Measurements from ENCODE around the gene ELFN1.

The ELFN1 gene

DNA sequence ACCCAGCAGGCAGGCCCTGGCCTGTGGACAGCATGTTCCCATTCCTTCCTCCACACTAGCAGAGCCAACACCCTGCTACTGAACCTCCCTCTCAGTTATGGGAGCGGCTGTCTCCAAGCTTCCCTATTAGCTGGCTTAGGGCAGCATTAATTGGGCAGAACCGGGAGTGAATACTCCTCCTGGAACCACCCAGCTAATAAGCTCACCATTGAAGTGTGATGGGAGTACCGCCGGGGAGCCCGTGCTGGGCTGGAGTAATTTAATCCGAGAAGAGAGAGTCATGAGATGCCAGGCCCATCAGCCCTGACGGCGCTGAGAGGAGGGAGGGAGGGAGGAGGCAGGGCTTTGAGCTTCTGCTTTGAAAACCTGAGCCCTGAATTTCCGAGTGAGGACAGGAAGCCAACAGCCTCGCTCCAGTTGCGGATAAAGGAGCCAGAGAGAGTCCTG, 31.8 kb upstream of the ELFN1 start:
- no peaks in the 10 kb centered on the region for H3K27me3 ChIP-seq (ENCODE audit: control insufficient read depth, insufficient read depth, low read length)
- no peaks in the 10 kb centered on the region for H3K4me1 ChIP-seq
- no peak overlapping the region for H3K4me3 ChIP-seq (ENCODE audit: low read depth, low read length)
- no peaks in the 10 kb centered on the region for H3K36me3 ChIP-seq (ENCODE audit: control insufficient read depth, insufficient read depth, low read length)
- TF ChIP-seq, protein P1, sequence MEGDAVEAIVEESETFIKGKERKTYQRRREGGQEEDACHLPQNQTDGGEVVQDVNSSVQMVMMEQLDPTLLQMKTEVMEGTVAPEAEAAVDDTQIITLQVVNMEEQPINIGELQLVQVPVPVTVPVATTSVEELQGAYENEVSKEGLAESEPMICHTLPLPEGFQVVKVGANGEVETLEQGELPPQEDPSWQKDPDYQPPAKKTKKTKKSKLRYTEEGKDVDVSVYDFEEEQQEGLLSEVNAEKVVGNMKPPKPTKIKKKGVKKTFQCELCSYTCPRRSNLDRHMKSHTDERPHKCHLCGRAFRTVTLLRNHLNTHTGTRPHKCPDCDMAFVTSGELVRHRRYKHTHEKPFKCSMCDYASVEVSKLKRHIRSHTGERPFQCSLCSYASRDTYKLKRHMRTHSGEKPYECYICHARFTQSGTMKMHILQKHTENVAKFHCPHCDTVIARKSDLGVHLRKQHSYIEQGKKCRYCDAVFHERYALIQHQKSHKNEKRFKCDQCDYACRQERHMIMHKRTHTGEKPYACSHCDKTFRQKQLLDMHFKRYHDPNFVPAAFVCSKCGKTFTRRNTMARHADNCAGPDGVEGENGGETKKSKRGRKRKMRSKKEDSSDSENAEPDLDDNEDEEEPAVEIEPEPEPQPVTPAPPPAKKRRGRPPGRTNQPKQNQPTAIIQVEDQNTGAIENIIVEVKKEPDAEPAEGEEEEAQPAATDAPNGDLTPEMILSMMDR (IDR thresholded peaks at IDR 0.05), result no peak
- H2AFZ ChIP-seq, result peak overlapping the region; percentile 50
- H3K79me2 ChIP-seq, result no peaks in the 10 kb centered on the region
- no peak overlapping the region for H3K4me2 ChIP-seq (ENCODE audit: low read length)
- peaks cover 5% of the 10 kb centered on the region for H3K9me3 ChIP-seq (ENCODE audit: control insufficient read depth, low read length)
- H3K9ac ChIP-seq, result no peak overlapping the region
- no peak overlapping the region for H3K27ac ChIP-seq

DNA sequence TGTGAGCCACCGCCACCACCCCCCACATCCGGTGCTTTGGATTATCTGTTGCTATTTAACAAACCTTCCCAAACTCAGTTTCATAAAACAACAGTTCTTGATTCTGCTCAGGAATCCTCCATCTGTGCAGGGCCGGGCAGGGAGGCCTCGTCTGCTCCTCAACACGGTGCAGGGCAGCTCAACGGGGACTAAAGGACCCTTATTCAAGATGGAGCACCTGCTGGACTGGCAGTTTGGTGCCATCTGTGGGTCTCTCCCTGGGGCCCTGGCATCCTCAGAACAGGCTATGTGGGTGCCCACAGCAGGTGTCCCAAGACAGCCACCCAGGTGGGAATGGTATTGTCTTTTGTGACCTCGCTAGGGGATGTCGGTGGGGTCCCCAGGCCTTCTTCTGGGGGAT, 31.0 kb upstream of the ELFN1 start:
- Histone ChIP-seq H3K9ac (no peak overlapping the region), H2AFZ (no peak overlapping the region), H3K36me3 (ENCODE audit: control insufficient read depth, insufficient read depth, low read length) (no peaks in the 10 kb centered on the region), H3K27me3 (ENCODE audit: control insufficient read depth, insufficient read depth, low read length) (no peaks in the 10 kb centered on the region), H3K4me1 (no peaks in the 10 kb centered on the region), H3K27ac (no peak overlapping the region), H3K4me2 (ENCODE audit: low read length) (no peak overlapping the region), H3K9me3 (ENCODE audit: control insufficient read depth, low read length) (peaks cover 5% of the 10 kb centered on the region), H3K79me2 (no peaks in the 10 kb centered on the region), H3K4me3 (ENCODE audit: low read depth, low read length) (no peak overlapping the region)
- TF ChIP-seq, protein P1 (IDR thresholded peaks at IDR 0.05), result no peak

DNA sequence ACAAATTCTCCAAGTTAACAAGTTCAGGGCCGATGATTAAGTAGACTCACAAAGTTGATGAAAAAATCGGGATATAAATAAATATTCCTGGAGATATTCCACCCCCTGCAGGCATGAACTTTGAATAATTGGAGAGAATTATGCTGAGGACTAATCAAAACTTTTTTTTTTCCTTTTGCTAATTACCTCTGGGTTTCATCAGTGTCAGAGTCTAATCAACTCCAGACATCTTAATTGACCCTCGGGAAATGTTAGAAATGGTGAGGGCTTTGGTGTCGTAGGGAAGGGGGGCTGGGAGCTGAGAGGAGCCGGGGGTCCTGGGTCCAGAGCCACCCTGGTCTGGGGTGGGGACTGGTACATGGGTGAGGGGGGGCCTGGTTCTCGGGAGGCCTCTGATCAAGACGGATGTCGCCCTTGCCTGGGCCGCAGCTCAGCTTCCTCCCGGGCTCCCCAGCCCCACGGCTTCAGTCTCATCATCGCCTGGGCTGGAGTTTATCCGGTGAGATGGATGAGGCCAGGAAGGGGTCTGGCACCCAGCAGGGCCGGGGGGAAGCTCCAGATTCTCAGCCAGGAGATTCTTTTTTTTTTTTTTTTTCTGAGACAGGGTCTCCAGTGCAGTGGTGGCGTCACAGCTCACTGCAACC, 30.4 kb upstream of the ELFN1 start:
- no peaks in the 10 kb centered on the region for H3K4me1 ChIP-seq
- H3K4me2 ChIP-seq (ENCODE audit: low read length), result no peak overlapping the region
- H3K79me2 ChIP-seq, result no peaks in the 10 kb centered on the region
- no peaks in the 10 kb centered on the region for H3K36me3 ChIP-seq (ENCODE audit: control insufficient read depth, insufficient read depth, low read length)
- no peak overlapping the region for H3K9ac ChIP-seq
- TF ChIP-seq, protein P1 (IDR thresholded peaks at IDR 0.05), result no peak
- H2AFZ ChIP-seq, result no peak overlapping the region
- no peaks in the 10 kb centered on the region for H3K27me3 ChIP-seq (ENCODE audit: control insufficient read depth, insufficient read depth, low read length)
- H3K4me3 ChIP-seq (ENCODE audit: low read depth, low read length), result no peak overlapping the region
- no peak overlapping the region for H3K27ac ChIP-seq
- peaks cover 2% of the 10 kb centered on the region for H3K9me3 ChIP-seq (ENCODE audit: control insufficient read depth, low read length)

DNA sequence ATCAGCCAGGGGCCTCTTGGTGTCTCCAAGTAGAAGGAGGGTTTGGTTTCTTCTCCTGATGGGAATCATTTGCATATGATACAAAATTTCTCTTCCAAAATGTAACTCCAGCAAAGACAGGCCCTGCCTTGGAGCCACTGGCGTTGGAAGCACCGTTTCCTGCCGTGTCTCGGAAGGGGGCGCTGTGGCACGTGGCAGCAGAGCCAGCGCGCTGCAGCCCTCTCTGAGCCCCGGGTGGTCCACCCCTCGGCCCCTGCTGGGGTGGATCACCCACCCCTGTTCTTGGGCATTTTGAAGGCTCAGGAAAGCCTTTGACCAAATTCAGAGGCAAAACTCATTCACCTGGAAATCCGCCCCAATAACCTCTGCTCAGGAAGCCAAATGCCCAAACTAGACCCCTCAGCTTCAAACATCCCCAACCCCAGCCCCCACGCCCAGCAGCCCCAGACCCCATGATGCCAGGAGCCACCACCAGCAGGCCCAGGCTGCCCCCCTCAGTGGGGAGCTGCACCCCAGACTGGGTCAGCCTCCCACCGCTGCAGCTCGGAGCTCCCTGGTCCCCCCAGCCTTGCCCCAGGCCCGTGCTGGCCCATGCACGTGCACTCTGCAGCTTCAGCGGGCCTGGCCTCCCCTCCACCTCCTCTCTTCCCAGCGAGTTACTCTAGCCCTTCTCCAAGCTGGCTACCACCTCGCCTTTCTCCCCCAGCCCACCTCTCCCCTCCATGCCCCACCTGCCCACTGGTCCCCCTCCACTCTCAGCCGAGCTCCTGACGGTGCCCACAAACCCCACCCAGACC, 29.5 kb upstream of the ELFN1 start:
- Histone ChIP-seq H3K9me3 (ENCODE audit: control insufficient read depth, low read length) (no peaks in the 10 kb centered on the region), H3K27me3 (ENCODE audit: control insufficient read depth, insufficient read depth, low read length) (no peaks in the 10 kb centered on the region), H3K9ac (no peak overlapping the region), H3K79me2 (no peaks in the 10 kb centered on the region), H3K4me3 (ENCODE audit: low read depth, low read length) (no peak overlapping the region), H3K4me2 (ENCODE audit: low read length) (no peak overlapping the region), H3K4me1 (no peaks in the 10 kb centered on the region), H3K27ac (no peak overlapping the region), H2AFZ (no peak overlapping the region), H3K36me3 (ENCODE audit: control insufficient read depth, insufficient read depth, low read length) (no peaks in the 10 kb centered on the region)
- TF ChIP-seq, protein P1 (IDR thresholded peaks at IDR 0.05), result no peak
